ENCODE measurements around the gene KIF6.
A peak's percentile ranks its signal among the peaks of the same experiment; 100 is the strongest.
"Not testable (repeated sequence)": the region's sequence is repeated elsewhere in the genome, so short reads cannot be mapped to it uniquely, and the experiment has no call there.

Gene KIF6

GRCh38 chr6:39479819-39480218 lies 245.4 kb downstream of the KIF6 start:
- H3K27ac Mint-ChIP-seq, H3K36me3 Mint-ChIP-seq, CTCF ChIA-PET, H3K4me1 Mint-ChIP-seq, H3K9me3 Mint-ChIP-seq, DNase-seq, H3K4me3 Mint-ChIP-seq, H3K27me3 Mint-ChIP-seq: not testable (repeated sequence)

GRCh38 chr6:39476670-39477069 lies 248.5 kb downstream of the KIF6 start:
- CTCF ChIA-PET = no interaction called here
- Mint-ChIP-seq H3K27me3 (no peaks in the 10 kb centered on the region), H3K9me3 (no peaks in the 10 kb centered on the region), H3K36me3 (no peaks in the 10 kb centered on the region), H3K4me3 (no peak overlapping the region), H3K27ac (no peak overlapping the region), H3K4me1 (peaks cover 13% of the 10 kb centered on the region)
- no peak for DNase-seq

- Mint-ChIP-seq H3K4me1 (peaks cover 13% of the 10 kb centered on the region), H3K36me3 (no peaks in the 10 kb centered on the region), H3K4me3 (no peak overlapping the region), H3K27me3 (no peaks in the 10 kb centered on the region), H3K27ac (no peak overlapping the region), H3K9me3 (no peaks in the 10 kb centered on the region)
- CTCF ChIA-PET = no interaction called here
- no peak for DNase-seq
These were observed 249.1 kb downstream of the KIF6 start for GRCh38 chr6:39476151-39476550.

GRCh38 chr6:39471954-39472659 lies 253.1 kb downstream of the KIF6 start:
- H3K4me1 Mint-ChIP-seq = peaks cover 10% of the 10 kb centered on the region
- H3K27ac Mint-ChIP-seq = peak overlapping the region; percentile 53
- no peak overlapping the region for H3K4me3 Mint-ChIP-seq

GRCh38 chr6:39470506-39470905 lies 254.7 kb downstream of the KIF6 start:
- CTCF ChIA-PET = no interaction called here
- no peak for DNase-seq
- Mint-ChIP-seq H3K27ac (no peak overlapping the region), H3K4me3 (no peak overlapping the region), H3K9me3 (no peaks in the 10 kb centered on the region), H3K4me1 (peaks cover 10% of the 10 kb centered on the region), H3K36me3 (no peaks in the 10 kb centered on the region), H3K27me3 (peaks cover 7% of the 10 kb centered on the region)

More at GRCh38 chr6:39471954-39472659, 253.1 kb downstream of the KIF6 start:
- Mint-ChIP-seq H3K36me3 (no peaks in the 10 kb centered on the region), H3K9me3 (no peaks in the 10 kb centered on the region), H3K27me3 (peaks cover 4% of the 10 kb centered on the region)
- no peak for DNase-seq
- CTCF ChIA-PET = no interaction called here

GRCh38 chr6:39468385-39468784 lies 256.8 kb downstream of the KIF6 start:
- H3K36me3 Mint-ChIP-seq = no peaks in the 10 kb centered on the region
- DNase-seq = no peak
- no peak overlapping the region for H3K27ac Mint-ChIP-seq
- peaks cover 10% of the 10 kb centered on the region for H3K4me1 Mint-ChIP-seq
- H3K9me3 Mint-ChIP-seq = no peaks in the 10 kb centered on the region
- no peak overlapping the region for H3K4me3 Mint-ChIP-seq
- H3K27me3 Mint-ChIP-seq = peaks cover 7% of the 10 kb centered on the region
- CTCF ChIA-PET = no interaction called here

- CTCF ChIA-PET = no interaction called here
- Mint-ChIP-seq H3K4me1 (no peaks in the 10 kb centered on the region), H3K4me3 (no peak overlapping the region), H3K27ac (no peak overlapping the region), H3K9me3 (no peaks in the 10 kb centered on the region), H3K36me3 (no peaks in the 10 kb centered on the region), H3K27me3 (peaks cover 7% of the 10 kb centered on the region)
- DNase-seq = no peak
These were observed 258.6 kb downstream of the KIF6 start for GRCh38 chr6:39466631-39467030.

- H3K9me3 Mint-ChIP-seq = no peaks in the 10 kb centered on the region
- CTCF ChIA-PET = no interaction called here
- no peak overlapping the region for H3K4me3 Mint-ChIP-seq
- no peak for DNase-seq
- no peak overlapping the region for H3K27ac Mint-ChIP-seq
- H3K27me3 Mint-ChIP-seq = peaks cover 7% of the 10 kb centered on the region
- no peaks in the 10 kb centered on the region for H3K4me1 Mint-ChIP-seq
- H3K36me3 Mint-ChIP-seq = no peaks in the 10 kb centered on the region
These were observed 259.7 kb downstream of the KIF6 start for GRCh38 chr6:39465539-39465938.

GRCh38 chr6:39464067-39464466 lies 261.1 kb downstream of the KIF6 start:
- CTCF ChIA-PET = no interaction called here
- no peak for DNase-seq
- no peak overlapping the region for H3K4me3 Mint-ChIP-seq
- no peaks in the 10 kb centered on the region for H3K36me3 Mint-ChIP-seq
- H3K27ac Mint-ChIP-seq = no peak overlapping the region
- no peaks in the 10 kb centered on the region for H3K4me1 Mint-ChIP-seq
- peaks cover 7% of the 10 kb centered on the region for H3K27me3 Mint-ChIP-seq
- no peaks in the 10 kb centered on the region for H3K9me3 Mint-ChIP-seq

- Mint-ChIP-seq H3K9me3 (peaks cover 7% of the 10 kb centered on the region), H3K36me3 (no peaks in the 10 kb centered on the region), H3K27me3 (no peaks in the 10 kb centered on the region), H3K4me1 (no peaks in the 10 kb centered on the region), H3K27ac (no peak overlapping the region), H3K4me3 (no peak overlapping the region)
- CTCF ChIA-PET = no interaction called here
- DNase-seq = no peak
These were observed 271.2 kb downstream of the KIF6 start for GRCh38 chr6:39453956-39454524.

GRCh38 chr6:39453241-39453640 lies 272.0 kb downstream of the KIF6 start:
- H3K4me1 Mint-ChIP-seq = no peaks in the 10 kb centered on the region
- no peaks in the 10 kb centered on the region for H3K27me3 Mint-ChIP-seq
- DNase-seq = no peak
- H3K36me3 Mint-ChIP-seq = no peaks in the 10 kb centered on the region
- no peak overlapping the region for H3K27ac Mint-ChIP-seq
- CTCF ChIA-PET = no interaction called here
- H3K9me3 Mint-ChIP-seq = peaks cover 7% of the 10 kb centered on the region
- H3K4me3 Mint-ChIP-seq = no peak overlapping the region

GRCh38 chr6:39452306-39453145 lies 272.7 kb downstream of the KIF6 start:
- CTCF ChIA-PET = interaction anchor here (1.1 kb wide), 1 partner anchor 90 kb away, joined by 3 read pairs; no protein-coding TSS in a partner anchor
- H3K4me1 Mint-ChIP-seq = no peaks in the 10 kb centered on the region

GRCh38 chr6:39451831-39452230 lies 273.4 kb downstream of the KIF6 start:
- CTCF ChIA-PET = interaction anchor here (0.6 to 1.1 kb wide), 2 partner anchors 90 to 426 kb away, joined by 3 read pairs; no protein-coding TSS in a partner anchor
- no peaks in the 10 kb centered on the region for H3K36me3 Mint-ChIP-seq
- no peak for DNase-seq

More at GRCh38 chr6:39452306-39453145, 272.7 kb downstream of the KIF6 start:
- Mint-ChIP-seq H3K27ac (no peak overlapping the region), H3K9me3 (peaks cover 7% of the 10 kb centered on the region), H3K36me3 (no peaks in the 10 kb centered on the region), H3K4me3 (no peak overlapping the region), H3K27me3 (peaks cover 2% of the 10 kb centered on the region)
- DNase-seq = no peak

GRCh38 chr6:39449022-39449421 lies 276.2 kb downstream of the KIF6 start:
- DNase-seq = no peak
- Mint-ChIP-seq H3K36me3 (no peaks in the 10 kb centered on the region), H3K4me1 (no peaks in the 10 kb centered on the region), H3K4me3 (no peak overlapping the region), H3K27ac (no peak overlapping the region), H3K9me3 (peaks cover 6% of the 10 kb centered on the region), H3K27me3 (peaks cover 8% of the 10 kb centered on the region)
- CTCF ChIA-PET = no interaction called here

More at GRCh38 chr6:39451831-39452230, 273.4 kb downstream of the KIF6 start:
- Mint-ChIP-seq H3K27ac (no peak overlapping the region), H3K9me3 (peaks cover 7% of the 10 kb centered on the region), H3K4me3 (no peak overlapping the region), H3K4me1 (no peaks in the 10 kb centered on the region), H3K27me3 (peaks cover 4% of the 10 kb centered on the region)
